Measurements from ENCODE around the gene SLC25A41.
"Not testable (repeated sequence)": the region's sequence is repeated elsewhere in the genome, so short reads cannot be mapped to it uniquely, and the experiment has no call there.

SLC25A41 gene

GRCh38 chr19:6428692-6429418, 4.7 kb downstream of the SLC25A41 start:
- not testable (repeated sequence) for DNase-seq (ENCODE audit: low read depth in 2 of 2)

GRCh38 chr19:6427131-6427530, 6.4 kb downstream of the SLC25A41 start:
- DNase-seq (ENCODE audit: low read depth in 2 of 2), result no peak

GRCh38 chr19:6425732-6426620, 7.6 kb downstream of the SLC25A41 start:
- DNase-seq (ENCODE audit: low read depth in 2 of 2), result no peak

GRCh38 chr19:6424939-6425731, 8.4 kb downstream of the SLC25A41 start:
- peak; percentile 94 to 96 for DNase-seq (ENCODE audit: low read depth in 2 of 2)

GRCh38 chr19:6424195-6424938, 9.2 kb downstream of the SLC25A41 start, which contains the start of gene KHSRP:
KHSRP (minus strand) TSS chr19:6424811; CDS start chr19:6424701, 110 bp downstream.
- no peak for DNase-seq (ENCODE audit: low read depth in 2 of 2)

- no peak for DNase-seq (ENCODE audit: low read depth in 2 of 2)
Observed at GRCh38 chr19:6423499-6424194, 9.9 kb downstream of the SLC25A41 start.

- no peak for DNase-seq (ENCODE audit: low read depth in 2 of 2)
Observed at GRCh38 chr19:6421075-6422014, 12.2 kb downstream of the SLC25A41 start.

- no peak for DNase-seq (ENCODE audit: low read depth in 2 of 2)
Observed at GRCh38 chr19:6418562-6418932, 15.0 kb downstream of the SLC25A41 start.

GRCh38 chr19:6417713-6418561, 15.6 kb downstream of the SLC25A41 start:
- DNase-seq (ENCODE audit: low read depth in 2 of 2), result no peak

GRCh38 chr19:6416658-6417405, 16.7 kb downstream of the SLC25A41 start:
- no peak for DNase-seq (ENCODE audit: low read depth in 2 of 2)

GRCh38 chr19:6415591-6416190, 17.9 kb downstream of the SLC25A41 start:
- DNase-seq (ENCODE audit: low read depth in 2 of 2), result no peak

GRCh38 chr19:6414793-6415590, 18.6 kb downstream of the SLC25A41 start:
- no peak for DNase-seq (ENCODE audit: low read depth in 2 of 2)

GRCh38 chr19:6413721-6414643, 19.6 kb downstream of the SLC25A41 start:
- DNase-seq (ENCODE audit: low read depth in 2 of 2), result no peak

- no peak for DNase-seq (ENCODE audit: low read depth in 2 of 2)
Observed at GRCh38 chr19:6413291-6413690, 20.3 kb downstream of the SLC25A41 start.

- peak in 1 of 2 donors; percentile 20 for DNase-seq (ENCODE audit: low read depth in 2 of 2)
Observed at GRCh38 chr19:6412447-6413091, 21.0 kb downstream of the SLC25A41 start.

Measured in stimulated activated CD8-positive, alpha-beta memory T cell treated with anti-CD3 and anti-CD28 coated beads, Interleukin-7, amount 100 ng/mL, for 1 hour (primary cell).